NOMO-1 (cell line): ENCODE data around the gene DGKB.
A peak's percentile ranks its signal among the peaks of the same experiment; 100 is the strongest.

Source experiments
- DNase-seq, 2 experiments: peaks; one replicate each; lab custom pipeline; 2025; ENCODE audit not compliant: unreplicated experiment in 2 of 2; lab: John Stamatoyannopoulos, UW

Gene DGKB

DNA sequence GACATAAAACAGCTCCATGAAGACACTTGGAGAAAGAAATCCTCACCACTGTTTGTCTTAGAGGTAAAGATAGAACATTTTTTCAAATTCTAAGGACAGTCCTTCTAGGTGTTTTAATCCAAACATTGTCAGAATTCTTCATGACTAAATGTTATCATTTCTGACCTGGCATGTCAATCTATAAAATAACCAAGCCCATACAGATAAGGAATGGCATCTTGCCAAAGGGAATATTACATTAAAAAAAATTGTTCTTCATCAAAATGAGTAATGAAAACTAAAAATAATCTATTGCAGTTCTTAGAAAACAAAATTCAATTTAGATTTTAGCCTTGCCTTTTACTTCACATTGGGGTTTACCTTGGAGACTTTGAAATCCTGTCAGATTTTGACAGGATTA, 33.6 kb downstream of the DGKB start:
- DNase-seq = no peak

DNA sequence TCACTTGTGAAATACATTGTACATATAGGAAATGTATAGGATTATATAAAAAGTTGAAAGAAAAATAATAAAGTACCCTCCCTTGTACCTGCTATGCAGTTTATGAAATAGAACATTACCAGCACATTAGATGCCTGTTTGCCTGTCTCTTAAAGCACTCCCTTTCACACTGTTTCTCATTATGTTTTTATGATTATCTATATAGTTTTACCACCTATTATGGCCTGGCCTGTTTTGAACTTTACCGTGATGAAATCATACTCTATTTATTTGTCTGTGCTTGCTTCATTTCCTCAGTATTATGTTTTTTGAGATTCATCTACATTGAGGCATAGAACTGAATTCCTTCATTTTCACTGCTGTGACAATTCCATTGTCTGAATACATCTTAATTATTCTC, 41.1 kb downstream of the DGKB start:
- DNase-seq = no peak

DNA sequence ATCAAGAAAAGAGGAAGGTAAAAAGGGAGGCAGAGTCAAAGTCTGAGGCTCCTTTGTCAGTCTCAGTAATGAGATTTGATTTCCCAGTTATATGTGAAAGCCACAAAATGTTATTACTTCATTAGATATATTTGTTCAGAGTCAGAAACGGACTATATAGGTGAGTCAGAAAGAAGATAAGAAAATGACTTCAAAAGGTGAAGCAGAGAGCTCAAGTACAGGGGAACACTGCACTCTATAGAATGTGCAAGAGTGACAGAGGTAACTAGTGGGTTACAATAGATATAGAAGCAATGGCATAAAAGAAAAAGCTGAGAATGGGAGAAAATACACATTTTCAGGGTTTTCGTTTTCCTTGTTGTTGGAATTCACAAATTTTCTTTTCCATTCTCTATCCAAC, 43.3 kb downstream of the DGKB start:
- DNase-seq = no peak

DNA sequence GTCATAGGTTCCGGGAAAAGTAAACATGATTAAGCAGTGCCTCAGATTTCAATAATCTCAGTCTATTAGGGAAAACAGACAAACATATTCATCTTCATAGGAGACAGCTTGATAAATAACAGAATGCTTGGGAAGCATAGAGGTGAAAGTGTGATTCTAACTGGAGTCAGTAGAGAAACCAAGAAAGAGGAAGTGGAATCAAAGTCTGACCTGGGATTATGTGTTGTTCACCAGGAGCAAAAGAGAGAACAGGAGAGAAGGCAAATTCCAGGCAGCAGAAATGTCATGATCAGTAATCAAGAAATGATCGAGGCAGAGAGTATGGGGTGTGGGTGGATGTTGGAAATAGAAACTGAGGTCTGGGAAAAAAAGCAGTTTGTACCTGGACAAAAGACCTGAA, 43.7 kb downstream of the DGKB start:
- DNase-seq = peak in 1 of 2 experiments; percentile 14

DNA sequence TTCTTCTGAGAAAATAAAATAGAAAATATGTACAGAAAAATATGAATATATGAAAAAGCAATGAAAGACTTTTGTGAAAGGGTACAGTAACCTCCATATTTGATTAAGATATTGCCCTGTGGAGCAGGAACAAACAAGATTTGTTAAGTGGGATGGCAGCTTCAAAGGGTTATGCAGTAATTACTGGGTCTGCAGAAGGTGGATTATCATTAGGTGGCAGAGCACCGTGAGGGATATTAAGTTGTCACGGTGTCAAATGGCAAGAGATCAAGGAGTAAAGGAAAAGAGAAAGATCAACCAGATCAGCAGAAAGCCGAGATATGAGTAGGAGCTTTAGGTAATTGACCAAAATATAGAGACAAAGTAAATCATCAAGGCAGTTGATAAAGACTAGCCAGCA, 44.1 kb downstream of the DGKB start:
- no peak for DNase-seq

DNA sequence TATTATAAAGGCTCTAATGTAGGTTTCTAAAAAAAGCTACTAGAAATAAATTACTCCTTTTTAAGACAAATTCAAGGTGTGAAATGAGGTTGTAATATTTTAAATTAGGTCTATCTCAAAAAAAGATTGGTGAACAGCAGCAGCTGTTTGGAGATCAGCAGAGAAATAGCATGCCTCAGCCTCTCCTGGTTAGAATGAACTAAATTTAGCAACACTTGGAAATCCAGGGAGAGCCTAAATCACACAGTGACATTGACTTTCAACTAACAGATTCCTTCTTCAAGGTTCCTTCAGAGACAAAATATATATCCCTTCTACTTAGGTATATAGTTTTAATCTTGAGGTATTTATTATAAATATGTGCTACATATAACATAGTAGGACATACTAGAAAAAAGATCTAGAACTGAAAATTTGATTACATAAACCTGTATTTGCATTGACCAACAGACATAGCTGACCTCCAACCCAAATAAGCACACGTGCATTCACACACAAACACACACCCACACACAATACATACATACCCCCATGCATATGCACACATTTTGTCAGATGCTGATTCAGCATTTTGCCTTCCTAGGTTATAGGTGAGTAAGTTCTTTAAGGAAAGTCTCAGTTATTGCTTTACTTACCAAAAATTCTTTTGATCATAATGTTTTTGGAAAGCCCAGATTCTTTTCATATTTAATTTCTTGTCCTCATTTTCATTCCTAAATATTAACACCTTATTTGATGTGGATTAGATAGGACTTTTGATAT, 47.3 kb downstream of the DGKB start:
- DNase-seq = no peak

DNA sequence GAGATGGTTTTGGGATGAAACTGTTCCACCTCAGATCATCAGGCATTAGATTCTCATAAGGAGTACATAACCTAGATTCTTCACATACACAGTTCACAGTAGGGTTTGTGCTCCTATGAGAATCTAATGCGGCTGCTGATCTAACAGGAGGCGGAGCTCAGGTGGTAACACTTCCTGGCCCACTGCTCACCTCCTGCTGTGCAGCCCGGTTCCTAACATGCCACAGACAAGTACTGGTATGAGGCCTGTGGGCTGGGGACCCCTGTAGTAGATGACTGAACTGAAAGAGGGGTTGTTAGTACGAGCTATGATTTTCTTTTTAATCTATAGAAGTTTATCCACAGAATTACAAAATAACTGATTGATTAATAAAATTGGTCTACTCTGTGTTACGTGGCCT, 48.1 kb downstream of the DGKB start:
- DNase-seq = no peak

DNA sequence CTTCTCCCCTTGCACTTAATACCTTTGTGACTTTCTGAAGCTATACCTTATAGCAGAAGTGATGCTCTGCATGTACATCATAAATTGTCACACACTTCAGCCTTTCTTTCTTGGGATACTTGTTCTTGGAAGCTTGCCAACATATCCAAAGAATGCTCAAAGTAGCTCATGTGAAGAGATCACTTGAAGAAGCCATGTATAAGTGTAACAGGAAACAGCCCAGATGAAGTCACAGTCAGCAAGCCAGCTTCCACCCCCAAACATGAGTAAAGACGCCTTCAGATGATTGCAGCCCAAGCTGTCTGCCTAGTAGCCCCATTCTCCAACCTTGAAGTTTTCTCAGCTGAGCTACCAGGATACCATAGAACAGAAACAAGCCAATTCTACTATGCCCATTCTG, 50.9 kb downstream of the DGKB start:
- no peak for DNase-seq

DNA sequence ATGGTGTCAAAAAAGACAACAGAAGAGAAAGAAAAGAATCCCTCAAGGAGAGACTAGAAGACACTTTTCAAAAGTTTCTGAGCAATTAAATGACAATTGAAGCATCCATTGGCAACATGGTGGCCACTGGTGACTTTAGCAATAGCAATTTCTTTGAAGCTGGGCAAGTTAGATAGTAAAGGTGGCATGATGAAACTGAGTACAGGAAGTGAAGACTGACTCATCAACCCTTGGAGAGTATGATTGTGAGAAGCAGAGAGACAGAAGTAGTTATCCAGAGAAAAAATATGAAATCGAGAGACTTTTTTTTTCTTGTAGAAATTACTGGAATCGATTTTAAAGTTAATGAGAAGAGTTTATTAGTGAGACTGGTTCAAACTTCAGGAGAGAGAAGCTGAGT, 52.5 kb downstream of the DGKB start:
- peak in 1 of 2 experiments; percentile 43 for DNase-seq

DNA sequence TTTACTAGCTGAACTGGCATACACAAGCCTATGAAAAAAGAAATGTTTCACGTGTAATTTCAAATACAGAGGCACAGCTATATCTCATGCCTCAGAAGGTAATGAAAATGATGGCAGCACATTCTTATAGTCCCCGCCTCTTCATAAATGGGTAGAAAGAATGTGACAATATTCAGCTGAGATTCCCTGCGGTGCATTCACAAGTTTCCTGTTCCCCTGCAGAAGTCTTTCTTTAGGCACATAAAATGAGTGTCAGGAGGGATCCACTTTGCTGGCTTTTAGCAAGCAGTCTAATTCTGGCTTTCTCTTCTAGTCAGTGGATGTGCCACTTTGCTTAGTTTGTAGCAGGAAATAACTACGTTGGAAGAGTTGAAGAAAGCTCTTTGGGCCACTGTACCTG, 56.1 kb downstream of the DGKB start:
- no peak for DNase-seq

DNA sequence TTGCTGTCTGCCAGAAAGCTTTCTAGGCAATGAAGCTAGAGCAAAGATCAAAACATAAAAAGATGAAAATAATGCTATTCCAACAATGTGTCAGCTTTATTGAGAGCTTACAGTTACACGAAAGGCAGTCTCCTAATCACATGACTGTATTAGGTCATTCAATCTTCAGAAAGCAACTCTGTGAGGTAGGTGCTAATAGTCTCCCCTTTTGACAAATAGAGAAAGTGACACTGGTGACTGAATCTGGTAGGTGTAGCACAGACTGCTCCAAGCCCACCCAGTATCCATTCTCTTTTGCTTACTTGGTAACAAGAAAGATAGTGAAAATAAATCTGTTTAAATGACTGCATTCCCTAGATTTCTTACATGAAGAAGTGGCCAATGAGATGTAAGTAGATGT, 58.8 kb downstream of the DGKB start:
- no peak for DNase-seq

DNA sequence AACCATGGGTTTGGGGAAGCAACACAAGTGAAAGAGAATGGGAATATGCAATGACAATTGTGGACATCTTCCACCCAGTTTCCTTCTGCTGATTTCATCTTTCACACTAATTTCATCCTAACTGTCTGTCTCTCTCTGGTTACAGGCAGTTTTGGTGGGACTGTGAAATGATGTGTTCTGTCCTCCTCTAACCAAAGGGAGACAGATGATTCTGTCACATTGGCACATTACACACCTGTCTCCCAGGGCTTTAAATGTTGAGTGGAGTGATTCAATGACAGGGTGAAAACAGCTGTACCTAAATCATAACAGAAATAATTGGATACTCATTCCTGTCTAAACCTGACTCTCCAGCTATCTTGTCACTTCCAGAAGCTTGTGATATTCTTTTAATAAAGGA, 60.0 kb downstream of the DGKB start:
- DNase-seq = no peak

DNA sequence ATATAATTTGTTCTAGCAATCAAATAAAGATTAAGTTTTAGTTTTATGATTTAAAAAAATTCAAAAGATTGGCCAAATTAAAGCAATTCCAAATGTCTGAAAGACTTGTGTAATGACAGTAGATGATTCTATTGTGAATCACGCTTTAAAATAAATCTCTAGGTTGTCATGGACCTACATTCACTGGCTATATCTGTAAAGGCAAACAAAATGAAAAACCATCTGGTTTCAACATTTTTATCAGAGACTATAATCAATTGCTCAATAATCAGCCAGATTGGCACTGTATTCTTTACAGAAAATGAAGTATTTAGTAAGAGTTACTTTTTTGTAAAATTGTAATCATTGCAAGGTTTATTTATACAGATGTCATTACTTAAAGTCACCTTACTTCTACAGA, 60.7 kb downstream of the DGKB start:
- no peak for DNase-seq

DNA sequence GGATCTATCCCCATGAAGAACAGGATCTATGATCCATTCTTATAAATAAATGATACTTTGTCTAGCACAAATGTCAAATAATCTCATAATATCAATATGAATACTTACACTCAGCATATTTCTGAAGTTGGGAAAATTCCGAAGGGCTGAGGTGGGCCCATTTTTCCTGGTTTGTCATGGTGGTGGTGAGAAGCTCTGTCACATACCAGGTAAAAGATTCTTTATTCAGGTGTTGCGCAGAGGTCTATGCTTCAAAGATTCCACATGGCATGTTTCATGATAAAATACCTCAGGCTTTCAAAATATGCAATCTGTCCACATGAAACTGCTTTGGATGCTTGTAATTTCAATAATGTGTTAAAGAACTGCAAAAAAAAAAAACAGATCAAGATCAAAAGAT, 61.5 kb downstream of the DGKB start:
- no peak for DNase-seq

DNA sequence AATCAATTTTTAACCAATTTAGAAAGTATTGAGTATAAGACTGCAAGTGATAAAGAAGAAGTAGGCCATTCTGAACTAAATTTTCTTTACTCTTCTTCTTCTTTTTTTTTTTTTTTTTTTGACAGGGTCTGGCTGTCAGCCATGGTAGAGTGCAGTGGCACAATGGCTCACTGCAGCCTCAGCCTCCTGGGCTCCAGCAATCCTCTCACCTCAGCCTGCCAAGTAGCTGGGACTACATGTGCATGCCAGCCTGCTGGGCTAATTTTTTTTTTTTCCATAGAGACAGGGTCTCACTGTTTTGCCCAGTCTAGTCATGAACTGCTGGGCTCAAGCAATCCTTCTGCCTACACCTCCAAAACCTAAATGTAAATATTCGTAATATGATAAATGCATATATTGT, 63.2 kb downstream of the DGKB start:
- no peak for DNase-seq

DNA sequence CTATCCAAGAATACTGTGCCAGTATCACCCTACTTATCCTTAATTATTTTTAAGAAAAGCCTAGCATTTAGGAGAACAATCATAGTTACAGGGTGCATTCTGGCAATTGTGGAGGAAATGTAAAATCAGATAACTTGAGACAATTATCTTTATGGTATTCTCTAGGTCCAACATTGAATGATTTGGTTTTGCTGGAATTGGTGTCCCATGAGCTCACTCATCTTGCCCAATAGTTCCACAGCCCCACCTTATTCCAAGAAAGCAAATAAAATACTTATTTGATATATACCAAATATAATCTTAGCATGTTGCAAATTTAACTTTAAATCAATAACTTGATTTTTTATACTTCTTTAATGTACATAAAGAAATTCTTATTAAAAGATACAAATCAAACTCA, 65.3 kb downstream of the DGKB start:
- no peak for DNase-seq

DNA sequence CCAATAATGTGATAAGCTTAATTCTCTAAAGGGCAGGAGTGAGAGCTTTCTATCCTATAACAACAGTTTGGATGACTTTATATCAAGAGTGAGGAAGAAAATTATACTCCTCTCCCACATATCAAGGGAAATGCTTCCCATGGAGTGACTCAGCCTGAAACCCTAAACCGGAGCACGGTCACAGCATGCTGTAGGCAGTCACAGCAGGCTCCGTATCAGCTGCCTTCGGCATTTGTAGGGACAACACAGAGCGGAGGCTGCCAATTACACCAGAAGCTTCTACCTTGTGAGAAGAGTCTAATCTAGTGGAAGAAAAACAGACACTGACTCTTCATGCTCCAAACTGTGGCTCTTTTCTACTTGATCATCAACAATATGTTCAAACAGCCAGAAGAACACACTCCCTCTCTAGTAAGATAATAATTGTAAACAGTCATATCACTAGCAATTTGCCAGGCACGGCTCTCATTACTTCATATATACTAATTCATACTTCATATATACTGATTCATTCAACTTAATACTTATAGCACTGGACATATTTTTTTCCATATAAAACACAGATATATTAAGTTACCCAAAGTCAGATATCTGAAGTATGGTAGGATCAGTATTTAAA, 65.9 kb downstream of the DGKB start:
- no peak for DNase-seq

DNA sequence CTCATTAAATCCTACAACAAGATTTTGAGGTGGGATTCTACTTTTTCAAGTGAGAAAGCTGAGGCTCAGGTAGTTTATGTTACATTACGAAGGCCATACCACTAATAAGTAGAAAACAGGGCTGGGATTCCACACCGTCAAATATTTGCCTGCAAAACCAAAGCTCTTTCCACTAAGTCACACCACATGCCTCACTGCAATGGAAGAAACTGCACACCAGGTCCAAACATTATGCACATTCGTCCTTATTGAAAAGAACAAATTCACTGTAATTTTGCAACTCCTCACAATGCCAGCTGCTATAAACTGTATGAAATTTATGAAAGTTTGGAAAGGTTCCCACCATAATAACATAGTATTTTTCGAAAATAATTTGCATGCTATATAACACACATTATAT, 66.5 kb downstream of the DGKB start:
- no peak for DNase-seq

DNA sequence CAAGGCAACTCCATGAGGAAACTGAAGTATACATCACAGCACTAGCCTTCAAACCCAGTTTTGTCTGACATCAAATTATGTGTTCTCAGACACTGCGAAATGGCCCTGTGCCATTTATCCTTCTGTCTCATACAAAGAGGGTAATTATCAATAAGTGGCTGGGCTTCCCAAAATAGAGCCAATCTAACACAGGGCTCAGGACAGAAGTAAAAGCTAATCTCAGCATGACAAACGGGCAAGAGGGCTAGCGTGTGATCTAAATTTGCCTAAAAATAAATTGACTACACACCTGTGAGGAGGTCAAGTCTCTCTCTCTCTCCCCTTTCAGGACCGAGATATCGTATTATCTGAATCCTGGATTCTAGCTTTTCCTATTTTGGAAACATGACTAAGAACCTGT, 67.2 kb downstream of the DGKB start:
- DNase-seq = no peak

DNA sequence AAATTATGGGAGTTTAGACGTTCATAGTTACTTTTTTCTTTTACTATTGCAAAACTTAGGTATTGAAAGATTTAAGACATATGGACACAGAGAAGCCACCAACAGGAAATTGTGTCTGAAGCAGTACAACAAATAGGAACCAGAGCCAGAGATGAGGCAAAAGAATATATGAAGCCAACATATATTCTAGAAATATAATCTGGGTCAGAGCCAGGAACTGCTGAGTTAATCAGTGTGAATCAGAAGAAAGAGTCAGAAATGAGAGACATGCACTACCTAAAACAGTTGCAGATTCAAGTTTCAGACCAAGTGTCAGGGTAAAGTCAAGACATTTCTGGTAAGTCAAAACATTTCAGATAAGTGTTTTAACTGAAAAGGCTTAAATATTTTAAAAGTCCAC, 67.7 kb downstream of the DGKB start:
- DNase-seq = peak in 1 of 2 experiments; percentile 2

DNA sequence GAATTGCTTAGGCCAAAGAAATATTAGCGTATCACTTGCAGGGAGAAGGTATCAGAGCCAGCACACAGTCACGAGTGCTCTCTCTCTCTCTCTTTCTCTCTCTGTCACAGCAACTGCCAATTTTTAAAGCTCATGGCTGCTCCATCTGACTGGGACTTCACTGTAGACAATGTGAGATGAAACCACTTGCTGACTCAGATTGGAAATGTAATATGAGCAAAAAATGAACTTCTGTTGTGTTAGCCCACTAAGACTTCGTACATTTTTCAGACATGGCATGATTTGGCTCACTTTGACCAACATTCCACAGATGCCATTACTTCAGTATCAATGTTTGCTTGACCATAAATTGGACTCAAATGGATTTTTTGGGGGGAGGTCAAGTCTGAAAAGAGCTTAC, 68.1 kb downstream of the DGKB start:
- no peak for DNase-seq

DNA sequence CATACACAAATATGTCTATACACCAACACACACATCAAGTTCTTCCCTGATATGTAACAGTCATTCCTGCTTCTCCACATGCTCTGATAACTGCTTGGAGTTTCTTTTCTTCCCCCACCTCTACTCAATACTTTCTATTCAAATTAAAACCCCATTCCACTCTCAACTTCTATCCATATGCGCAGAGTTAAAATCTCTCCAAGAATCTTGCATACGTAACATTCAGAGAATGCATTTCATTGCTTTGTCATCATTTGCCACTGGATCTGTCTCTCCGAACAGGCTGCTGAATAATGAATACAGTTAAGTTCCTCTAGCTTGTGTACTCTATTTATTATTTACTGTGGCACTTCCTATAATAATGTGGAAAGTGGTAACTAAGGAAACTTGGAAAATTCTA, 68.8 kb downstream of the DGKB start:
- DNase-seq = no peak

DNA sequence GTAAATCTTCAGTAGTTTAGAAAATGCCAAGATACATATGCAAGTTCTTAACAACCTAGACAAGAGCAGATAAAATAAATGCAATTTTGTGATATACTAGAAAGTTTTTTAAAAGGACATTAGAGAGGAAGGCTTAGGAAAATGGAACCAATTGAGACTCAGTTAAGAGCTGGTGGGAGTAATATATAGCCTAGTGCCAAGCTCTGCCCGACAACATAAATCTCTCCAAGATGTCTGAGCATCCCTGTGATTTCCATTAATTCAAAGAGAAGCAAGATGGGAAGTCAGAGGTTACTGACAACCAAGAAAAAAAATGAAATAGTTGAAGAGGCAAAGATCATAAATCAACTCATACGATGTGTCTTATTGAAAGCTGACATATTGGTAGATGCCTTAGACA, 74.5 kb downstream of the DGKB start:
- no peak for DNase-seq
